HCT116 (cell line): ENCODE data around the gene FGGY.

Source experiments
- CBX3 ChIP-seq: IDR thresholded peaks from 2 replicates; pipeline ENCODE4 v1.6.1; 2012; ENCODE audit warnings: low read depth
- EGR1 ChIP-seq: IDR thresholded peaks from 2 replicates; pipeline ENCODE4 v1.6.1; 2012; ENCODE audit warnings: low read depth
- ELF1 ChIP-seq: IDR thresholded peaks from 2 replicates; pipeline ENCODE4 v1.6.1; 2012; ENCODE audit warnings: low read depth, borderline replicate concordance
- EZH2phosphoT487 ChIP-seq: fragments of 200-600 bp; IDR thresholded peaks from 2 replicates; pipeline ENCODE4 v1.6.1; 2018; ENCODE audit warnings: antibody characterized with exemption, borderline replicate concordance
- FOSL1 ChIP-seq: IDR thresholded peaks from 2 replicates; pipeline ENCODE4 v1.6.1; 2012; ENCODE audit warnings: low read depth
- POLR2A ChIP-seq: IDR thresholded peaks from 2 replicates; pipeline ENCODE4 v1.7.0; 2011; ENCODE audit warnings: borderline replicate concordance; ENCODE audit not compliant: insufficient read depth, insufficient read length; ENCODE audit errors: extremely low read depth
- POLR2AphosphoS5 ChIP-seq: IDR thresholded peaks from 2 replicates; pipeline ENCODE4 v1.6.1; 2011; ENCODE audit warnings: mild to moderate bottlenecking, low read depth, low read length, moderate library complexity
- RAD21 ChIP-seq: IDR thresholded peaks from 2 replicates; pipeline ENCODE4 v1.6.1; 2012; ENCODE audit warnings: low read depth, mild to moderate bottlenecking
- REST ChIP-seq: IDR thresholded peaks from 2 replicates; pipeline ENCODE4 v1.6.1; 2012; ENCODE audit warnings: low read depth
- SIN3A ChIP-seq: IDR thresholded peaks from 2 replicates; pipeline ENCODE4 v1.6.1; 2012; ENCODE audit warnings: low read depth
- SP1 ChIP-seq: IDR thresholded peaks from 2 replicates; pipeline ENCODE4 v1.6.1; 2012; ENCODE audit warnings: low read depth
- TCF7L2 ChIP-seq: IDR thresholded peaks from 2 replicates; pipeline ENCODE4 v1.7.0; 2011; ENCODE audit warnings: borderline replicate concordance, inconsistent platforms; ENCODE audit not compliant: insufficient read depth, insufficient read length; ENCODE audit errors: extremely low read depth
- TF ChIP-seq, protein P1 (sequence below), 3 experiments: fragments of 200-600 bp in 1 of 3; sonication (generic) in 1 of 3; IDR thresholded peaks in 2 of 3; conservative IDR thresholded peaks in 1 of 3; 2 replicates each; pipeline ENCODE4 v1.5.1; 2012 to 2017; ENCODE audit warnings: low read depth in 2 of 3, low read length in 2 of 3, antibody characterized with exemption in 1 of 3, borderline replicate concordance in 1 of 3, control low read depth in 1 of 3, mild to moderate bottlenecking in 1 of 3, mixed read lengths in 1 of 3, mixed run types in 1 of 3, moderate library complexity in 1 of 3; ENCODE audit not compliant: insufficient read depth in 1 of 3

DNA sequence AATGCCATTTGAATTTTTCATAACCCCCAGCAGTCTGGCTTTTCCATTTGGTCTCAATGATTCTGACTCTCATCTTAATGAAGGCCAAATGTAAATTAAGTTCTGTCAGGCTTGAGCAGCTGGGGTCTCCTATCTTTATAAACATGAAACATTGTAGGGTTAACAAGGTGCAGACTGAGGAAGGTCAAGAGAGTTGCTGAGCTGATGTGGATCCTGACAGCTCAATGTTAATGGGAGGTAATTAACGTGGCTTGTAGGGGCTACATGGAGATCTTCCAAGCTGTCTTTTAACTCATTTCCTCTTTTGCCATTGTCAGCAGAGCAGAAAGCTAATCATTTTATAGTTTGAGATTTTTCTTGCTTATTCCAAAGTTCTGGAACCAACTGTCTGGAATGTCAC, 55.2 kb downstream of the FGGY start:
- TF ChIP-seq, protein P1, sequence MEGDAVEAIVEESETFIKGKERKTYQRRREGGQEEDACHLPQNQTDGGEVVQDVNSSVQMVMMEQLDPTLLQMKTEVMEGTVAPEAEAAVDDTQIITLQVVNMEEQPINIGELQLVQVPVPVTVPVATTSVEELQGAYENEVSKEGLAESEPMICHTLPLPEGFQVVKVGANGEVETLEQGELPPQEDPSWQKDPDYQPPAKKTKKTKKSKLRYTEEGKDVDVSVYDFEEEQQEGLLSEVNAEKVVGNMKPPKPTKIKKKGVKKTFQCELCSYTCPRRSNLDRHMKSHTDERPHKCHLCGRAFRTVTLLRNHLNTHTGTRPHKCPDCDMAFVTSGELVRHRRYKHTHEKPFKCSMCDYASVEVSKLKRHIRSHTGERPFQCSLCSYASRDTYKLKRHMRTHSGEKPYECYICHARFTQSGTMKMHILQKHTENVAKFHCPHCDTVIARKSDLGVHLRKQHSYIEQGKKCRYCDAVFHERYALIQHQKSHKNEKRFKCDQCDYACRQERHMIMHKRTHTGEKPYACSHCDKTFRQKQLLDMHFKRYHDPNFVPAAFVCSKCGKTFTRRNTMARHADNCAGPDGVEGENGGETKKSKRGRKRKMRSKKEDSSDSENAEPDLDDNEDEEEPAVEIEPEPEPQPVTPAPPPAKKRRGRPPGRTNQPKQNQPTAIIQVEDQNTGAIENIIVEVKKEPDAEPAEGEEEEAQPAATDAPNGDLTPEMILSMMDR (IDR thresholded peaks at IDR 0.05 in 2 of 3, conservative IDR thresholded peaks at IDR 0.05 in 1 of 3; ENCODE audit: borderline replicate concordance in 1 of 3, insufficient read depth in 1 of 3, low read depth in 2 of 3, low read length in 2 of 3), result no peak
- no peak for TF ChIP-seq SP1
- no peak for TF ChIP-seq POLR2A
- TF ChIP-seq SIN3A, result no peak
- TF ChIP-seq REST, result no peak
- no peak for TF ChIP-seq ELF1
- no peak for TF ChIP-seq CBX3
- TF ChIP-seq EGR1, result no peak
- TF ChIP-seq RAD21, result no peak
- TF ChIP-seq FOSL1, result no peak
- no peak for TF ChIP-seq POLR2AphosphoS5
- no peak for TF ChIP-seq TCF7L2
- TF ChIP-seq EZH2phosphoT487, result no peak
